GM18520 (cell line): ENCODE results near the gene RANBP17.

Experiments used
- ATAC-seq: cut with Tn5 transposase; IDR thresholded peaks from one replicate; pipeline ENCODE4 v1.9.1; 2021; ENCODE audit not compliant: unreplicated experiment

RANBP17 gene

GRCh38 chr5:171226864-171227263, 365.0 kb downstream of the RANBP17 start:
- ATAC-seq: no peak

- ATAC-seq: no peak
Observed at GRCh38 chr5:171236651-171237050, 374.8 kb downstream of the RANBP17 start.

GRCh38 chr5:171242521-171242920, 380.7 kb downstream of the RANBP17 start:
- ATAC-seq: no peak

- no peak for ATAC-seq
Observed at GRCh38 chr5:171246231-171246630, 384.4 kb downstream of the RANBP17 start.

- ATAC-seq: no peak
Observed at GRCh38 chr5:171249460-171249859, 387.6 kb downstream of the RANBP17 start.

- no peak for ATAC-seq
Observed at GRCh38 chr5:171250738-171251137, 388.9 kb downstream of the RANBP17 start.

GRCh38 chr5:171251519-171251918, 389.7 kb downstream of the RANBP17 start:
- ATAC-seq: no peak

GRCh38 chr5:171252674-171253073, 390.9 kb downstream of the RANBP17 start:
- no peak for ATAC-seq

GRCh38 chr5:171258737-171259415, 397.1 kb downstream of the RANBP17 start:
- no peak for ATAC-seq

GRCh38 chr5:171261361-171261760, 399.5 kb downstream of the RANBP17 start:
- no peak for ATAC-seq

GRCh38 chr5:171261904-171262303, 400.1 kb downstream of the RANBP17 start:
- ATAC-seq: no peak

- ATAC-seq: no peak
Observed at GRCh38 chr5:171263181-171263580, 401.4 kb downstream of the RANBP17 start.

- no peak for ATAC-seq
Observed at GRCh38 chr5:171264843-171265242, 403.0 kb downstream of the RANBP17 start.

- no peak for ATAC-seq
Observed at GRCh38 chr5:171268700-171269620, 407.1 kb downstream of the RANBP17 start.

GRCh38 chr5:171269717-171270116, 407.9 kb downstream of the RANBP17 start:
- ATAC-seq: no peak

- ATAC-seq: no peak
Observed at GRCh38 chr5:171270136-171270535, 408.3 kb downstream of the RANBP17 start.

- no peak for ATAC-seq
Observed at GRCh38 chr5:171271798-171272197, 410.0 kb downstream of the RANBP17 start.

GRCh38 chr5:171272996-171273970, 411.5 kb downstream of the RANBP17 start:
- ATAC-seq: no peak

GRCh38 chr5:171275841-171276544, 414.2 kb downstream of the RANBP17 start:
- no peak for ATAC-seq

- ATAC-seq: no peak
Observed at GRCh38 chr5:171283753-171284152, 421.9 kb downstream of the RANBP17 start.
